ENCODE measurements around the gene VEZT. TPM values are rescaled to one million over a fixed set of nuclear protein-coding genes. Genes with fewer than 3 reads are reported as not detected.
"Not testable (repeated sequence)": the region's sequence is repeated elsewhere in the genome, so short reads cannot be mapped to it uniquely, and the experiment has no call there.

VEZT gene
- total RNA-seq, 1 donor from 2014 or later, result 77.4 TPM

DNA sequence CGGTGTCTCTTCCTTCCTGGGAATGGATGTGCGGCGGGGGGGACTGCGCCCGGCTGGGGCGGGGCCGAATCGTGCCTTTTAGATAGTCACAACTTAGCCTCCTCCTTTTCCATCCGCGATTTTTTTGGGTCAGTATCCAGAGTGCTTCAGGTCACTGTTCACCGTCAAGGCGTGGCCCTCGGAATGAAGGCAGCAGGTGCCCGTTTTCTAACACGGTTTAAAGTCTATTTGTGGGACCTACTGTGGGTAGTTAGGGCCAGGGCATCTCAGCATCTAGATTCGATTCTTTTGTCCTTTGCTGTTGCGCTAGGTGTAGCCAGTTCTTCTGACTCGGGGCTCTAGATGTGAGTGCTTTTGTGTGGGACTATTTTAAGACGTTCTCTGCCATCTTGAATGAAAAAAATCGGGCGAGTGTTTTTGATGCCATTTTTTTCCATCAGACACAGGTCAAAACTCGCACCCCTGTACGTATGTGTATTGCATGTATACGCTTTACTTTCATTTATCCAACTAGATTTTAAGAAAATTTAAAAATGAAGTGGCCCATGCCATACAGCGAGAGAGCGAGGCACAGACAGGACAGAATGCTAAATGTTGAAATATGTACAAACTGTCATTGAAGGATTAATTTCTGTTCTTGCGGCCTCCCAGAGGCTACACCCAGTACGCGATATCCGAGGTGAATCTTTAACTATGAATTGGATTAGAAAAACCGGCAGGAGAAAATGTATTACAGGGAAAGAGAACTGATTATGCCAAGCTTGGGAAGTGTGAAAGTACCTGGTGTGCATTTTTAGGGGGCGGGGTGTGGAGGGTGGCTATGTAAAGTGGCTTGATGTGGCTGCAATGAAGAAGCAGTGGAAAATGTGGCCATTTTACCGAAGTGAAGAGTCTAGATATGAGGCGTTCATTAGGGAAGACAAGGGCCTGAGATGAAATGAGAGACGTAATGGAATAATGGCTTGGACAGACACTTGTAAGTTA lies 835 bp downstream of the VEZT start:
- intact Hi-C loops (cut with DNase I), result loop anchor here (5.0 kb wide), 3 partner anchors 76 to 254 kb away; partner anchors contain the start of gene METAP2
- DNase-seq (ENCODE audit: low spot score), result no peak

DNA sequence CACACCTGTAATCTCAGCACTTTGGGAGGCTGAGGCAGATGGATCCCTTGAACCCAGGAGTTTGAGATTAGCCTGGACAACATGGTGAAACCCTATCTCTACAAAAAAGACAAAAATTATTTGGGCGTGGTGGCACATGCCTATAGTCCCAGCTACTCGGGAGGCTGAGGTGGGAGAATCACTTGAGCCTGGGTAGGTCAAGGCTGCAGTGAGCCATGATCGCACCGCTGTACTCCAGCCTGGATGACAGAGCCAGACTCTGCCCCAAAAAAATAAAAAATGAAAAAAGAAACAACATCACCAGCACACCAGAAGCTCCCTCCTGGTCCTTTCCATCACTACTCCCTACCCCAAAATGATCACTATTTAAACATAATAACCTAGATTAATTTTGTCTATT lies 2.6 kb downstream of the VEZT start:
- DNase-seq (ENCODE audit: low spot score), result no peak
- intact Hi-C loops (cut with DNase I), result no loop called here

DNA sequence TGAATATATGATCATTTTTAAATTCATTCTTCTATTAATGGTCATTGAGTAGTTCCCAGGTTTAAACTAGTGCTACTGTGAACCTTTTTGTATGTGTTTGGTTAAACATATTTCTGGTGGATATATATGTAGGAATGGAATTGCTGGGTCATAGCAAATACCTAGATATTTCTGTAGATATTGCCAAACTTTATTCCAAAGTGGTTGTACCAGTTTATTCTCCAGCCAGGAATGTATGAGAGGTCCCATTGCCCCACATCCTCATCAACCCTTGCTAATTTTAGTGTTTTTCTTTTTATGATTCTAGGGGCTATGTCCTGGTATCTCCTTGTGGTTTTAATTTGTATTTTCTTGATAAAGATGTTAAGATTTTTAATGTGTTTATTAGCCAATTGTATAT lies 3.1 kb downstream of the VEZT start:
- DNase-seq (ENCODE audit: low spot score), result no peak
- intact Hi-C loops (cut with DNase I), result no loop called here

DNA sequence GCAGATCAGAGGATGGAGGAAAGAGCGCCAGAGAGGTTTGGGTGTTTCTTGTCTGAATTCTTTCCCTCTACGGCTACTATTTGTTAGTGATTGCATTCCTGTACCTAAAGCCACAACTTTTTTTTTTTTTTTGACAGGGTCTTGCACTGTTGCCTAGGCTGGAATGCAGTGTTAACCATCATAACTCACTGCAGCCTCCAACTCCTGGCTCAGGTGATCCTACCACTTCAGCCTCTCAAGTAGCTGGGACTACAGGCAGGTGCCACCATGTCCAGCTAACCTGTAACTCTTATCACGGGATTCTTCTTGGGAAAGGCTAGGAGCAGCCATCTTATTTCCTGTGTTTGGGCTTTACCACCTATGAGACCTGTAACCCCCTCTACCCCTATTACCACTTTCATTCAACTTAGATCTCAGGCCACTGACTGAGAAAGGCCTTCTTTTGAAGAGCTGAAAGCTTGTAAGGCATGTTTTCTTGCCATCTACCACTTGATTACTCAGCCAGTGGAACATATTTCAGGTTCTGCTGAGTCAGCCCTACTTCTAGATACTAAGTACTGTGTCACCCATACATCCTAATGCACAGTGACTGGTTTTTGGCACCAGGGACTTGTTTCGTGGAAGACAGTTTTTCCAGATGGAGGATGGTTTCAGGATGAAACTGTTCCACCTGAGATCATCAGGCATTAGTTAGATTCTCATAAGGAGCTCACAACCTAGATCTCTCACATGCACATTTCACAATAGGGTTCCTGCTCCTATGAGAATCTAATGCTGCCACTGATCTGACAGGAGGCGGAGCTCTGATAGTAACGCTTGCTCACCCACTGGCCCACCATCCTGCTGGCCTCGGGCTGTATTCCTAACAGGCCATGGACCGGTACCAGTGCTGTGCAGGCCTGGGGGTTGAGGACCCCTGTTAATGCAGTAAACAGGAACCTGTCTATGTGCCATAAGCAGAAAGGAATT lies 6.9 kb downstream of the VEZT start:
- no peak for DNase-seq (ENCODE audit: low spot score)
- intact Hi-C loops (cut with DNase I), result no loop called here

DNA sequence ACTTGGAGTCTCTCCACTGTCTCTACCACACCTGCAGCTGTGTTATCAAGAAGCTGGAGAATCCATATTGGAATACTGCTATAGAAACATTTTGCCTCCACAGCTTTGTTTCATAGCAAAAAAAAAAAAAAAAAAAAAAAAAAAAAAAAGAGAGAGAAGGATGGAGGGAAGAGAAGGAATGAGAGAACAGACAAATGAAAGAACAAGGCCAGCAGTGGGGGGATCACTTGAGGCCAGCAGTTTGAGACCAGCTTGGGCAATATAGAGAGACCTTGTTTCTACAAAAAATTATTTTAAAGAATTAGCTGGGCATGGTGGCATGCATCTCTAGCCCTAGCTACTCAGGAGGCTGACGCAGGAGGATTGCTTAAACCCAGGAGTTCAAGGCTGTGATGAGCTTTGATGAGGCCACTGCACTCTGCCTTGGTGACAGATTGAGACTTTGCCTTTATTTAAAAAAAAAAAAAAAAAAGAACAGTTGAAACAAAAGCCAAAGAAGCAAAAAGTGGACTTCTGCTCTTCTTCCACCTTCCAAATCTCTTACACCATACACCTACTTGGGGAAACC lies 8.1 kb downstream of the VEZT start:
- no peak for DNase-seq (ENCODE audit: low spot score)
- intact Hi-C loops (cut with DNase I), result no loop called here

DNA sequence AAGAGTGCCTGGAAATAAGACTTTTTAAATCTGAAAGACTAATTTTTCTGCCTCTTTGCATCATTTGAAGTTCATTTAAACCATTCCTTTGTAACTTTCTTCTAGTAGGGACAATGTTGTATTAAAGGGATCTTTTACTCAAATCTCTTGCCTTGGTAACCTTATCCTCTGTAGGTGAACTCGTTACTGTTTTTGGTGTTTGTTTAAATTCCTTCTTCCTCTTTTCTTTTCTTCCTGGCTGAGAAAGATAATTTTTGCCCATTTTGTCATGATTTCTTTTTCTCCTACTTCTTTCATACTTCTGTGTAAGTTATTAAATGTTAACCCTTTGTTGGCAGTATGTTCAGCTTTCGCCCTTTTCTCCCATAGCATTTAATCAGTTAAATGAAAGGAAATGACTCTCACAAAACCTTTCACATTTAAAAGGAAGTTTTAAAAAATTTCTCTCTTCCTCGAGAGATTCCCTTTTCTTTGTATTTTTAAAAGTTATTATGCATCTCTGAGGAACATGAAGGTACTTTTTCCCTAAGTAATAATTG lies 10.3 kb downstream of the VEZT start:
- DNase-seq (ENCODE audit: low spot score), result no peak
- intact Hi-C loops (cut with DNase I), result no loop called here

DNA sequence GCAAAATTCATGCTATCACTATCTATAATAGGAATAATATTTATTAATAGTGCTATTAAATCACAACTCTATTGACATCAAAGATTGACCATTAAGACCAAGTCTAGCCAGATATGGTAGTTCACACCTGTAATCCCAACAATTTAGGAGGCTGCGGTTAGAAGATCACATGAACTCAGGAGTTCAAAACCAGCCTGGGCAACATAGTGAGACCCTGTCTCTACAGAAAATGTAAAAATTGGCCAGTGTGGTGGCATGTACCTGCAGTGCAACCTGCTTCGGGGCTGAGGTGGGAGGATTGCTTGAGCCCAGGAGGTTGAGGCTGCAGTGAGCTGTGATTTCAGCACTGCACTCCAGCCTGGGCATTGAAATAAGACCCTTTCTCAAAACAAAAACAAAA lies 11.0 kb downstream of the VEZT start:
- no peak for DNase-seq (ENCODE audit: low spot score)
- intact Hi-C loops (cut with DNase I), result no loop called here

DNA sequence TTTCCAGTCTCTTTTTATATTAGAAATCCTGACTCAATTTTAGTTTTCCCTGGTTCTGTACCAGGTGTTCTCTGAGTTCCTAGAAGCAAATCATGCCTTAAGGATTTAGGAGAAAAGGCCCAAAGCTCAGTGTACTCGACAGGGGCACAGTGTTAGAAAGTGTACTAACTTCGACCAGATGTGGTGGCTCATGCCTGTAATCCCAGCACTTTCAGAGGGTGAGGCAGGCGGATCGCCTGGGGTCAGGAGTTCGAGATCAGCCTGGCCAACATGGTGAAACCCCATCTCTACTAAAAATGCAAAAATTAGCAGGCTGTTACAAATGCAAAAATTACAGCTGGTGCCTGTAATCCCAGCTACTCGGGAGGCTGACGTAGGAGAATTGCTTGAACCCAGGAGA lies 12.0 kb downstream of the VEZT start:
- intact Hi-C loops (cut with DNase I), result no loop called here
- DNase-seq (ENCODE audit: low spot score), result no peak

DNA sequence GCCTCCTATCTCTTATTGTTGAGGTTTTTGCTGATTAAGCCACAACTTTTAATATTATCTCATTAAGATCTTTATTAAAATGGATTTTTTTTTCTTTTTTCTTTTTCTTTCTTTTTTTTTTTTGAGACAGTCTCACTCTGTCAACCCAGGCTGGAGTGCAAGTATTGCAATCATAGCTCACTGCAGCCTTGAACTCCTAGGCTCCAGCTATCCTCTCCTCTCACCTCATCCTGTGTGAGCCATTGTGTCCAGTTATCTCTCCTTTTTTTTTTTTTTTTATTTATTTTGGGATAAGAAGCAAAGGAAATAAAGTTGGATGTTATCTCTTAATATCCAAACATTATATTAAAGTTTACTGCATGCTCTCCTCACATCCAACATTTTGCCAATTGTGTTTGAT lies 12.7 kb downstream of the VEZT start:
- no peak for DNase-seq (ENCODE audit: low spot score)
- intact Hi-C loops (cut with DNase I), result no loop called here

DNA sequence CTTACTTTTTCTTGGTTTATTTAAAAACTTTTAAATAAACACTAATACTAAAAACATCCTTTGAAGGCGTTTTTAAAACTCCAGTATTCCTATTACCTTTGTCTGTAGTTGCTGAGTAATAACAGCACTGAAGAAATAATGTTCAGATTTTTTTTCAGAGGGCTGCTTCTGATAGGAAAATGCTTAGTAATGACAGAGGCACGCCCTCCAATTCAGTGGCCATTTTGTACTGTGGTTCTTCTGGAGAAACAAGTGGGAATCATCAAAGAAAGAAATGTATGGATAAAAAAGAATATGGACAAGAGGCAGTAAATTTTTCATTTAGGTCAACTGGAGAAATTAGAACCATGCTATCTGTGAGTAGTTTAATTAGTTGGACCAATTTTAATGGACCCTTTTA lies 13.6 kb downstream of the VEZT start:
- no peak for DNase-seq (ENCODE audit: low spot score)
- intact Hi-C loops (cut with DNase I), result no loop called here

DNA sequence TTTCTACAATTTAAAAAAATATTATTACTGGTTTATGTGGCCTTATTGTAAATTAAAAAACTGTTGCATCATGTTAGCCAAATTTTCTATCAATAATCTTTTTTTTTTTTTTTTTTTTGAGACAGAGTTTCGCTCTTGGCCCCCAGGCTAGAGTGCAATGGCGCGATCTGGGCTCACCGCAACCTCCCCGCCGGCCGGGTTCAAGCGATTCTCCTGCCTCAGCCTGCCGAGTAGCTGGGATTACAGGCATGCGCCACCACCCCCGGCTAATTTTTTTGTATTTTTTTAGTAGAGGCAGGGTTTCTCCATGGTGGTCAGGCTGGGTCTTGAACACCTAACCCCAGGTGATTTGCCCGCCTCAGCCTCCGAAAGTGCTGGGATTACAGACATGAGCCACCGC lies 16.6 kb downstream of the VEZT start:
- DNase-seq (ENCODE audit: low spot score); intact Hi-C loops (cut with DNase I): not testable (repeated sequence)

DNA sequence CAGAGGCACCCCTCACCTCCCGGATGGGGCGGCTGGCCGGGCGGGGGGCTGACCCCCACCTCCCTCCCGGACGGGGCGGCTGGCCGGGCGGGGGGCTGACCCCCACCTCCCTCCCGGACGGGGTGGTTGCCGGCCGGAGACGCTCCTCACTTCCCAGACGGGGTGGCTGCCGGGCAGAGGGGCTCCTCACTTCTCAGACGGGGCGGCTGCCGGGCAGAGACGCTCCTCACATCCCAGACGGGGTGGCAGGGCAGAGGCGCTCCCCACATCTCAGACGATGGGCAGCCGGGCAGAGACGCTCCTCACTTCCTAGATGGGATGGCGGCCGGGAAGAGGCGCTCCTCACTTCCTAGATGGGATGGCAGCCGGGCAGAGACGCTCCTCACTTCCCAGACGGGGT lies 18.0 kb downstream of the VEZT start:
- DNase-seq (ENCODE audit: low spot score); intact Hi-C loops (cut with DNase I): not testable (repeated sequence)

DNA sequence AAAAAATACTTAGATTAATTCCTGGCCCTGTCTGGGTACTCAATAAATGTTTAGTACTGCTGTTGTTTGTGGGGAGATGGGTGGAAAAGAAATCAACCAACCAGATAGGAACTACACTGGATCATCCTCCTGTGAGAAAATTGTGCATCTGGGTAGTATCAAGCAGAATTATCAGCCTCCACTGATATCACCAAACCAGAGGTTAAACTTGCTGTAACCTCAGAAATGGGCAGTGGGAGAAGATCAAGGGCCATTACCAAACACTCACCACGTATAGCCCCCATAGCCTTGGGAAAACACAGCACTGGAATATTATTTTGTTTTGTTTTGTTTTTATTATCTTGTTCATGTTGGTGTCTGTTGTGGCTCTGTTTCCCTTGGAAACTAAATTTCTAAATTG lies 19.7 kb downstream of the VEZT start:
- intact Hi-C loops (cut with DNase I), result no loop called here
- DNase-seq (ENCODE audit: low spot score), result no peak

DNA sequence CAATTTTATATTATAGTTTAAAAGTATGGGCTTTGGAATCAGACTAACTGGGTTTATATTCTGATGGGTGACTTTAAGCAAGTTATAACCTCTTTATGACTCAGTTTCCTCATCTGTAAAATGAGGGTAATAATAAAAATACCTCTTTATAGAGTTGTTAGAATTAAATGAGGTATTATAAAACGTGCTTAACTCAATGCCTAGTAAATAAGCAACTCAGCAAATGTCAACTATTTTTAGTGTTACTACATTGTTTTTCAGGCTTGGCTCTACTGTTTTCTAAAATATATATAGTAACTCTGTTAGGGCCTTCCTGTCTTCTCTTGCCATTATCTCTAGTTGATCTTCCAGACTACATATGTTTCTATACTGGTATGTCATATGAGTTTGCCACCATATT lies 20.5 kb downstream of the VEZT start:
- intact Hi-C loops (cut with DNase I), result no loop called here
- DNase-seq (ENCODE audit: low spot score), result no peak

DNA sequence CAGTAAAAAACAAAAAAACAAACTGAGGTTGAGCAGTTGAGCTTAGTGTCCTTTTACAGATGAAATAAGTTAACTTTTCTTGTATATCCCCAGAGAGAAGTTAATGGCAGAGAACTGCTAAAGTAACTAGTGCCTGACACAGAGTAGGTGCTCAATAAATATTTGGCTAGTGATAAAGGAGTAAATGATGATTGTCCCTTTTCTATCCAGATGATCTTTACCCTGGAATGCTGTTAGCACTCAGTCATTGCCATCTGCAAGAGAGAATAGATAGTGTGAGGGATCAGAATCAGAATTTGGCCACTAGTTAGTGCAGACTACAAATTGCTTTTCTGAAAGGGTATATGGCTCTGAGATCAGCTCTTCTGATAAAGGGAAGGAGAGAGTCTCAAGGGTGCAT lies 21.6 kb downstream of the VEZT start:
- no peak for DNase-seq (ENCODE audit: low spot score)
- intact Hi-C loops (cut with DNase I), result no loop called here

DNA sequence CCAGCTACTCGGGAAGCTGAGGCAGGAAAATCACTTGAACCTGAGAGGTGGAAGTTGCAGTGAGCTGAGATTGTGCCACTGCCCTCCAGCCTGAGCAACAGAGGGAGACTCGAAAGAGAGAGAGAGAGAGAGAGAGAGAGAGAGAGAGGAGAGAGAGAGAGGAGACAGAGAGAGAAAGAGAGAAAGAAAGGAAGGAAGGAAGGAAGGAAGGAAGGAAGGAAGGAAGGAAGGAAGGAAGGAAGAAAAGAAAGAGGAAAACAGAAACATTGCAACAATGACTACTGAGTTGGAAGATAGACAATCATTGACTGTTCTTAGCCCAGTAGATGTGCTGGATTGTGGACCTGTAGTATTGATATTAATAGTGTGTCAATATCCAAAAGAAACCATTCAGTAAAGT lies 22.2 kb downstream of the VEZT start:
- intact Hi-C loops (cut with DNase I); DNase-seq (ENCODE audit: low spot score): not testable (repeated sequence)

DNA sequence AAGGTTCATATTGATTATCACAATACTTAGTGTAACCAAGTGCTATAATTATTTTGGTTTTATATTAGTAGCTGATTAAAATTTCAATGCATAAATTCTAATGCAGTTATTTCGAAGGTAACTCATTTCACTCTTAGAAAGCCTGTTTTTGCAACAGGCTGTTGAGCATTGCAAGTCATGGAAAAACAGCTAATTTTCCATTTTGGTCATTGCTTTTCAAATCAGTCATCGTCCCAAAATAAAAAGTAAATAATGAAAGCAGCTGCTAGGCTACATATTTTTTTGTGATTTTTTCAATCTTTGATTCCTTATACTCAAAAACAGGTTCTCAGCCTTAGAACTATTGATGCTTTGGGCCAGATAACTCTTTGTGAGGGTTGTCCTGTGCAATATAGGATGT lies 22.9 kb downstream of the VEZT start:
- intact Hi-C loops (cut with DNase I), result no loop called here
- no peak for DNase-seq (ENCODE audit: low spot score)

DNA sequence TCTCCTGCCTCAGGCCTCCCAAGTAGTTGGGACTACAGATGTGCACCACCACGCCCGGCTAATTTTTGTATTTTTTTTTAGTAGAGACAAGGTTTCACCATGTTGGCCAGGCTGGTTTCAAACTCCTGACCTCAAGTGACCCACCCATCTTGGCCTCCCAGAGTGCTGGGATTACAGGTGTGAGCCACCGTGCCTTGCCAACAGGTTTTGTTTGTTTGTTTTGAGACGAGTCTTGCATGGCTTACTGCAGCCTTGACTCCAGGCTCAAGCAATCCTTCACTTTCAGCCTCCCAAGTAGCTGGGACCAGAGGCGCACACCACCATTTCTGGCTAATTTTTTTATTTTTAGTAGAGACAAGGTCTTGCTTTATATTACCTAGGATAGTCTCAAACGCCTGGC lies 23.5 kb downstream of the VEZT start:
- DNase-seq (ENCODE audit: low spot score); intact Hi-C loops (cut with DNase I): not testable (repeated sequence)

DNA sequence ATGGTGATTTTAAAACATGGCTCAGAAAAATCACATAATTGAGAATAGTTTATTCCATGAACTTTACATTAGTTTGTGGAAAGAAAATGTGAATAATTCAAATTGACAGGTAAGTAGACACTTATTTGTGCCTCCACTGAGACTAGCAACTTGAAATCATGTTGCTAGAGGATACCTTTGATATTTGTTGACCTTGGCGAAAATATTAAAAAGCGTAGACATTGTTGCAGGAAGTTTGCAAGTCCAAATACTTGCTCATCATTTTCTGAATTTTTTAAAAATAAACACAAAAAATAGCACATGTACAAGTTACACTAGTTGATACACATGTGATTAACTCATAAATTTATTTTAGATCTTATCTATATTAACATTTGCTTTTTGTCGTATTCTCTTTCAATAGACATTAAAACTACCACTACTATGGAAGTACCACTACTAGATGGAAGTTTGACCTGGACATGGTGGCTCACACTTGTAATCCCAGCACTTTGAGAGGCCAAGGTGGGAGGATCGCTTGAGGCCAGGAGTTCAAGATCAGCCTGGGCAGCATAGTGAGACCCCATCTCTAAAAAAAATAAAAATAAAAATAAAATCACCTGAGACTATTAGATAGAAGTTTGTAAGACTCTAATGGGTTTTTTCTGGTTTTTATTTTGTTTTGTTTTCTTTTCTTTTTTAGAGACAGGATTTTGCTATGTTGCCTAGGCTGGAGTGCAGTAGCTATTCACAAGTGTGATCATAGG lies 24.3 kb downstream of the VEZT start:
- no peak for DNase-seq (ENCODE audit: low spot score)
- intact Hi-C loops (cut with DNase I), result no loop called here

All from cardiac septum (tissue), 1 donor.